HG03521 (cell line): ENCODE measurements around the gene PRKCH.
A peak's percentile ranks its signal among the peaks of the same experiment; 100 is the strongest.

Experiments used
- ATAC-seq: cut with Tn5 transposase; IDR thresholded peaks from one replicate; pipeline ENCODE4 v1.9.1; 2021; ENCODE audit warnings: mild to moderate bottlenecking, moderate library complexity; ENCODE audit not compliant: unreplicated experiment

The PRKCH gene

DNA sequence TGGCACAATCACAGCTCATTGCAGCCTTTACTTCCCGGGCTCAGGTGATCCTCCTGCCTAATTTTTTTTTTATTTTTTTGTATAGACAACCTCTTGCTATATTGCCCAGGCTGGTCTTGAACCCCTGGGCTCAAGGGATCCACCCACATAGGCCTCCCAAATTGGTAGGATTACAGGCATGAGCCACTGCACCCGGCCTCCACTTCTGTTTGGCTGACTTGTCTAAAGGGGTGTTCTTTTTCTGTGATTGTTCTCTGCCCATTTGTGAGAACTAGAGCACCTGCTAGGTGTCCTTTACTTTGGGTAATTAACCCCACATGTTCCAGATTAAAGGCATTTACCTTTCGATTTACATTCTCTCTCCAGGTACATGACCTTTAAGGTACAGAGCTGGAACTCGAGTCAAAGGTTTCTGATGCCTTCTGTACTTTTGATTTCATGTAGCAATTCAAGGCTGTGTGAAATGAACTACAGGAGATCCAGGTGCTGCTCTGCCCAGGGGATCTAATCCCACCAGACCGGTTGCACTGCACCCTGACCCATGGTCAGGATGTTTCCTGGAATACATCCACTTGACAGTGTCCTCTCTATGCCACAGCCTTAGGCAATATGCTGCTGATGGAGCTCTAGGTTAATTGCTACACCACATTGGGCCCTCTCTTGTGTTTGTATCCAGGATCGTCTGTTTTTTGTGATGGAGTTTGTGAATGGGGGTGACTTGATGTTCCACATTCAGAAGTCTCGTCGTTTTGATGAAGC, 163.6 kb downstream of the PRKCH start:
- ATAC-seq, result no peak

DNA sequence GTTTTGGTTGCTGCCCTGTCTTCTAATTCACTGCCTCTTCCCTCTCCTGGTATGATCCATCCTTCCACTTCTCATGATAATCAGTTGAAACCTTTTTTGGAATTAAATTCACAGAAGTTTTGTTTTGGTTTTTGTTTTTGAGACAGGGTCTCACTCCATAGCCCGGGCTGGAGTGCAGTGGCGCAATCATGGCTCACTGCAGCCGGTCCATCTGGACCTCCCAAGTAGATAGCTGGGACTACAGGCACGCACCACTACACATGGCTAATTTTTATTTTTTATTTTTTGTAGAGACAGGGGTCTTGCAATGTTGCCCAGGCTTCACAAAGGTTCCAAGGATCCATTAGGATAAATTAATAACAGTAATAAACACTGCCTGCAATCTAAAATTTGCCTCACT, 164.3 kb downstream of the PRKCH start:
- no peak for ATAC-seq

DNA sequence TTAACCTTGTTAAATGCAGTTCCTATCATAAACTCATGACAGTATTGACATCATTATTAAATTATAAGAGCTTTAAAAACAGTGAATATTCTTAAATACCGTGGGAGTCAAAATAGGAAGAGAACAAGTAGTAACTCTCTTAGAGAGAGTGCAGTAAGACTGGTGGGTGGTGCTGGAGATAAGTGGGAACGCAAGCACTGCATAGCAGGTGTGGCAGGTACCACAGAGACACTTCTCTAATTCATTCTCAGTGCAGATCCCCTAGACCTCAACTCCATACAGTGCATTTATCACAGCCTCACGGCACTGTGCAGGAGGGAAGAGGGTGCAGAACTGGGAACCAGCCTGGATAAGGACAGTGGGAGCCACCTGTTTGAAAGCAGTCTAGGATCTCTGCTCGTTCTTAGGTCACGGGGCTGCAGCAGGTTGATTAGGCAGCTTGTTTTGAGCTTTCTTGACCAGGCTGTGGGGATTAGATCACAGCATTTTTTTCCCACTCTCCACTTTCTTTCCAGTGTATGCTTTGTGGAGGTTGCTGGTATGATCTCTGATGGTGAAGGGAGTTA, 165.6 kb downstream of the PRKCH start:
- ATAC-seq, result no peak

DNA sequence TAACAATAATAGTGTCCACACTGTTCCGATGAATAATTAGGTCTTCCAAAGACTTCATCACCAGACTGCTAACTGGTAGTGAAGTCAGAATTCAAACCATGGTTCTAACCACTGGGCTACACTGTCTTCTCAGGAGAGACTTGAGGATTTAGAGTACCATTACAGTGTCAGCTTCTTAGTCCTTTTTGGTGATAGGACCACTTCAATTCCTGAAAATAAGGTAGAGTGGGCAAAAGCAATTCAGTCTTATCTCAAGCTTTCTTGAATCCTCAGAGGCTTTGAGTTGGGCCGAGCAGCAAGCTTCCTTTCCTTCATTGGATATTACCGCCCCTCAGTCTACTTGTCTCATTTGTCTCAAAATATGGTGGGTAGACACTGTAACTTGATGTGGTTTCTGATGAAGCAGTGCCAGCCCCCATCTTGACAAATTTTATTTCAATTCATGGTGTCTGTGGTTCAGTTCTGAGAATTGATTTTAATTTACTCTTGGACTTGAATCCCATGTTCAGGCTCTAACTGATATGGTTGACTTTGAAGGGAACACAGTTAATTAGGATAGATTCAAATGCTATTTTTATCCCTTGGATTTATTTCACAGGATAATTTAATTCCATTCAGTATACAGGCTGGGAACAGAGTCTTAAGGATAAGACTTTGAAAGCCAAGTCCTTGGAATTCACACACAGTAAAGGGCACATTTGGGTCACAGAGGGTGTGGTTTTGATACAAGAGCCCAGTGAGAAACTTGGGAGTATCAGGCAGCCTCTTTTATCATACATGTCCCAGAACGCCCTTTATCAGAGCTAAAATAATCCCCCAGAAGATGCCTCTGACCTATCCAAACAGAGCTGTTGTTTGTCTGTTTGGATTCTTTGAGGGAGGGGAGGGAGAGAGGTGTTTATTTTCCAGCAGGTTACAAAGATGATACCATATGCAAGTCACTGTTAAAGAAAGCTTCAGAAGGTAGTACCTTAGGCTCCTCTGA, 167.3 kb downstream of the PRKCH start:
- no peak for ATAC-seq

DNA sequence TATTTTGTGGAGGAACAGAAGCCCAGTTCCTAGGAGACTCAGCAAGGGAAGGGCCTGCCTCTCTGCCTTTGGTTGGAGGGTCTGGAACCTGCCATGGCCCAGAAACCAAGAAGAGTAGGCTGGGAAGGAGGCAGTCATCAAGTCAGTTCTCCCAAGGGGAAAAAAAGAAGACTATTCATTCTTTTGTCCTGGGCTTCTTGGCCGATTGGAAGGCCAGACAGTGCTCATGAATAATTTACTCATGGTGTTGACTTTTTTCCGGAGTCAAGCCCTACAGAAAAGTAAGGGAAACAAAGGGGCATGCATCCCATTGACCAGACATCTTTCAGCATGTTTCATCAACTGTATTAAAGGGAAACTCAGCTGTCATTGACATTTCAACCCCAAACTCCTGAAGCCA, 168.1 kb downstream of the PRKCH start:
- no peak for ATAC-seq

DNA sequence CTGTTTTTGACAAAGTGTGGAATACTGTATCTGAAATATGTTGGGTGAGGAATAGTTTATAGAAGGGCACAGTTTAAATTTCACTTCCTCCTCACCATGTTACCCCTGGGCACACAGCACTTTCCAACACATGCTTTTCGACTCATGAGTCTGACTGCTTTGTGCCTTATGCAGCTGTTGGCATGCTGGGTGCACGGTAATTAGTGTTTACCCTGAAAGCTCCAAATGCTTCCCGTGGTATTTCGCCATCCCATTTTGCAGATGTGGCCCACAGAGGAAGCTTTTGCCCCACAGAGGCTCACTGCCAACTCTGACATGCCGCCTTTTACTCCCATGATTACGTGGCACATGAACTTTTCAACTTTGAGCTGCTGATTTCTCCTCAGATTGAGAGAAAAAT, 168.6 kb downstream of the PRKCH start:
- ATAC-seq, result no peak

DNA sequence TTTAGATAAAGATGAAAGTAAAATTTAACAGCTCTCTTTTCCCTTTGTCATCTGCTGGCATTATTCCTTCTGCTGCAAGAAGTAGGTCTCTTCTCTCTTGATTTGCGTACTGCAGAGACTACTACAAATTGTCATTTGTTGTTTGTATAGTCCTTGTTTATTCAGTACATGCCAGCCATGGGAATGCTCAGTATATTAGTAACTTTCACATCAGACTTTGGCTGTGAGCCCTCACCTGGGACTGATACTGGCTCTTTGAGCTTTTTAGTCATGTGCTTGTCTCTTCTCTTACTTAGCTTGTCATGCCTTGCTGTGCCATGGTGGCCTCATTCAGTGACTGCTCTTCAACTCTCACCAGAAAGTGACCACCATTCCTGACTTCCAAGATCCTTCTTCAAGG, 169.8 kb downstream of the PRKCH start:
- ATAC-seq, result no peak

DNA sequence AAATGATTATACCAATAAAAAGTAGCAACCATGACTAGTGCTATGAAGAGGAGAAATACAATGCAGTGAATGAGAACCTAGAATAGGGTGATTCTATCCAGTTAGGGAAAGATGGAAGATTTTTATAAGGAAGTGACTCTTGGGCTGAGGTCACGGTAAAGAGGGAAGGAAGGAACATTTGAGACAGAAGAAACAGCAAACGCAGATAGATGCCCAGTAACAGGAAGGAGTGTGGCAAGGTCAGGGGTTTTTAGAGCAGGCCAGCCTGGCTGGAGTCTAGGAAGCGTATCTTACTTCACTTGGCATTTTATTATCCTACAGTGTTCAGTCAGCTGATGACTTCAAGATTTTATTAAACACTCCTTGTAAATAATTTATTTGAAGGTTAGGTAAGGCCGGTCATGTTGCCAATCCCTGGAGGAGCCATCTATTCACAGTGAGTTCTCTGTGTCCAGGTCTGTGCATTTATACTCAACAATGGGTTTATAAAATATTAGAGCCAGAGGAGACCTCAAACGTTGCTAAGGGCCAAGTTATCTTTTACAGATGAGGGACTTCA, 170.6 kb downstream of the PRKCH start:
- no peak for ATAC-seq

DNA sequence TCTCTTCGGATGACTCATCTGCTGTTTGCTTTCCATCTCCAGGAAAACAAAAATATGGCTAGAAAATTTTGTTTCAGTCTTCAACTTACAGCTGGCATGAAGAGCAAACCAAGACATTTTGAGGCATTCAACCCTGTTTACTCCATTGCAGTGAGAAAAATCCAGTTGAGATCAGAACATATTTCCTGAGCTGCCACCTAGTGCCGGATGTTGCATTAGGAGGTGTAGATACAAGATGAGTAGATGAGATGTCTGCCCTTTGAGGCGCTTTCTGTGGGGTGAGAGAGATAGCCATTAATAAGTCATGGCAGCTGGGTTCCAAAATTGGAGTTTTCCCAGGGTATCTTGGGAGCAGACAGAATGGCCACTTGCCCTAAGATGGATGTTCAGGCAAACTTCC, 171.1 kb downstream of the PRKCH start:
- ATAC-seq, result no peak

DNA sequence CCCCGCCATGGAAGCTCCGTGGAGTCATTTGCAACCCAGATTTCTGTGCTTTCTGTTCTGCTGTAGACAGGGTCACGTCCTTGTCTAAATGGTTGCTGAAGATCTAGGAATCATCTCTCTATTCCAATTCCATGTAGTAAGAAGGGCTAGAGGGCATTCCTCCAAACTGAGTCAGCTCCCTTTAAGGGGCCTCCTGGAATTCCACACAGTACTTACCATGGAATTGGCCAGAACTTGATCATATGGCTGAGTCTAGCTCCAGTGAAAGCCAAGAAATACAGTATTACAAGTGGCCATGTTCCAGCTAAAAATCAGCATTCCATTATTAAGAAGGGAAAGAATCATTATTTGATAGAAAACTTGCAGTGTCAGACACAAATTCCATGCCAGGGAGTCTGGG, 171.9 kb downstream of the PRKCH start:
- no peak for ATAC-seq

DNA sequence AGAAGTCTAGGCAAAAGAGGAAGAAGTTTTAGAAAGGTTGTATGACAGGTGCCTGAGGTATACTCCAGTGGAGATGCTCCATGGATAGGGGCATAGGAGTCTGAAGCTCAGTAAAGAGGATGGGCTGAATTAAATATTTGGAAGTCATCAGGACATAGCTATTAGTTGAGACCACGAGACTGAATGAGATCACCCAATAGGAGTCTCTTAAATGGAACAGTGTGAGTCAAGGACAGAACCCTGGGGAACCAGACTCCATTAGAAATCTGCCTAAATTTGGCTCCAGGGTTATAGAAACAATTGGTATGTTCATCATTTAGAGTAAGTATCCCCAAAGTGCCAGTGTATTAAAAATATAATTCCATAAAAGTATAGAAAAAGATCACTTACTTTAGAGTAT, 172.6 kb downstream of the PRKCH start:
- no peak for ATAC-seq

DNA sequence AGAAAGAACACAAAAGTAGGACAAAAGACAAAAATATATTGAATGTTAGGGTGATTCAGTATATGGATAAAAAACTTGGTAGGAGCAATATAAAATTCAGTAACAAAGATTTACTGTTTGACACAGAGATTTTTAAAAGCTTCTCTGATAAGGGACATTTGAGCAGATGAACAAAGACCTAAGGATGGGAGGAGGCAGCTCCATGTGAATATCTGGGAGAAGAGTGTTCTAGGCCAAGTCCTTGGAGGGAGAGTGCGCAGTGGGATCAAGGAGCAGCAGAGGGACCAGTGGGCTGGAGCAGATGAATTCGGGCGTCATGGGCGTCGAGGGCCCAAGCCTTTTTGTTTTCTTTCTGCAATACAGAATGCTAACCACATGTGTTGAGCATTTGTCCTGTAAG, 174.4 kb downstream of the PRKCH start:
- no peak for ATAC-seq

DNA sequence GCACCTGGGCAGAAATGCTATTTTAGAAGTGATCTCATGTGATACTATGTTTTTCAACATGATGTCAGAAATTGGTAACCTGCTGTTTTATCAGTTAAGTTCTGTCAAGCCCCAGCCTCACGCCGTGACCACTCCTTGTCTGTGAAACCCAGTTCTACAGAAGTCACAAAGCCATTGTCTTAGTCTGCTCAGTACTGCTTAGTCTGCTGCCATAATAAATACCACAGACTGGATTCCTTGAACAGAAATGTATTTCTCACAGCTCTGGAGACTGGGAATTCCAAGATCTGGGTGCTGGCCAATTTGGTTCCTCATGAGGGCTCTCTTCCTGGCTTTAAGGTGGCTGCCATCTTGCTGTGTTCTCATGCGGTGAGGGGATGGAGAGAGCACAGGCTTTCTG, 176.9 kb downstream of the PRKCH start:
- ATAC-seq, result no peak

DNA sequence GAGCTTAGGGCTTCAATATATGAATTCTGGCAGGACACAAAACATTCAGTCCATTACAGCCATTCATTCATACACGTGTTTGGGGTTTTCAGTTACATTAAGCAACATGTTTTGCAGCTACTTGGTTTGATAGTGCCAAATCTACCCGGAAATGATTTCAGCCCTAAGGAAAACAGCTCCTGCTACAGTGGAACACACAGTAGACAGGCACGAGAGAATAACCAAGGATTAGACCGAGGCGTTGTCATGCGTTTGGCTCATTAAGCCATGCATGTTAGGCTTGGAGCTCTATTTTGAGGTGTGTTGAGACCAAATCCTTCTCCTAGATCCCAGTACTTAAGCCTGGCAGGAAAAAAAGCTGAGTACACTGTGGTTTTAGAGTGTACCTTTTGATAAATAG, 177.4 kb downstream of the PRKCH start:
- no peak for ATAC-seq

DNA sequence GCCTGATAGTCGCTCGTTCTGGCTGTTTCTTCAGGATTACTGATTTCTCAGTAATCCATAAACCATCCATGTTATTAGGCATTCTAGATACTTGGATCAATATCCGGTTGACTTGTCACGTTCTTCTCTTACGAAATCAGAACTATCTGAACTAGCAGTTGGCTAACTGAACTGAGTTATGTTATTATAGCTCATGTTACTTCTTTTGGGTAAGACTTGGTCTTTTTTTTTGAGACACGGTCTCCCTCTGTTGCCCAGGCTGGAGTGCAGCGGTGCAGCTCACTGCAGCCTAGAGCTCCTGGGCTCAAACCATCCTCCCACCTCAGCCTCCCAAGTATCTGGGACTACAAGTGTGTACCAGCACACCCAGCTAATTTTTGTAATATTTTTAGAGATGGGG, 178.6 kb downstream of the PRKCH start:
- no peak for ATAC-seq

DNA sequence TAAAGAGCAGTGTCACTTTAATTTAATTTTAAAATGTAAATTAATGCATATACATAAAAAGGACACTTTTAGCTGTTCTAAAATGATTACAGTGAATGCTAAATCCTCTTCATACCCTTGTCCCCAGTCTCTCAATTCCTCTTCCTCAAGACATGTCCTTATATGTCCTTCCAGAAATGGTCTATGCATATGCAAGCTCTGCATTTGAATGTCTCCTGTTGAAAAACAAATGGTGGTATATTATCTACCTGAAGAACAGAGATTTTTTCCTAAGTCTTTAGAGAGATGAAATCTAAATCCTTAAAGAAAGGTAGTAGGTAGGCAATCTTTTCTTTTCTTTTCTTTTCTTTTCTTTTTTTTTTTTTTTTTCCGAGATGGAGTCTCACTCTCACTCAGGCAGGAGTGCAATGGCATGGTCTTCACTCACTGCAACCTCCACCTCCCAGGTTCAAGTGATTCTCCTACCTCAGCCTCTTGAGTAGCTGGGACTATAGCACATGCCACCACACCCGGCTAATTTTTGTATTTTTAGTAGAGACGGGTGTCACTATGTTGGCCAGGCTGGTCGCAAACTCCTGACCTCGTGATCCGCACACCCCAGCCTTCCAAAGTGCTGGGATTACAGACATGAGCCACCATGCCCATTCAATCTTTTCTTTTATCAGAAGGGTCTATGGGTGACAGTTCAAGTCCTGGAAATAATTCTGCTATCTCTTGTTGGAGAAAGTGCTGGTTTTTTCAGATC, 180.5 kb downstream of the PRKCH start:
- ATAC-seq, result no peak

DNA sequence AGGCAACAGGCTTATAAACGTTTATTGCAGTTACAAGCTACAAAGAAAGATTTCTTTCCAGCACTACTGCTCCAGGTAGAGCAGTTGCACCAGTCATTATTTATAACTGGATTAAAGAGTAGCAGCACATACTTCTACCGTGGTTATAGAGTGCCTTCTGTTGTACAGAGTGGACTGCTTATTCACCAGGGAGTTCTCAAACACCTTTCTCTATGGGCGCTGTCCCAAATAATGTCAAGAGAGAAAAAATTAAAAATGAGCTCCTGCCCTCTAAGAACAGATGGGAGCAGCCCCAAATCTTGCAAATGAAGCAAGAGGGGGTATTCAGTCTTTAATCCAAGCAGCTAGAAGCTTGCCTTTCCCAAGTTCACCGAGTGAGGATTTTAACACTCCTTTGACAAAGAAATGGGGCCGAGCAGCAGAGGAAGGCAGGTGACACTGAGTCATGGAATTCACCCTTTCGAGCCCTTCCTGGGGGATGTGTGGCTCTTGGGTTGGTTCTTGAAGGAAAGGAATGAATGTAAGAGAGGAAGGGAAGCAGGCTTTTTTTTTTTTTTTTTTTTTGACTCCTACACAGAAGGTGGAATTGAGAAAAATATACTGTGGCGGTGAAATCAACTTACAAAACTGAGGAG, 181.2 kb downstream of the PRKCH start:
- no peak for ATAC-seq

DNA sequence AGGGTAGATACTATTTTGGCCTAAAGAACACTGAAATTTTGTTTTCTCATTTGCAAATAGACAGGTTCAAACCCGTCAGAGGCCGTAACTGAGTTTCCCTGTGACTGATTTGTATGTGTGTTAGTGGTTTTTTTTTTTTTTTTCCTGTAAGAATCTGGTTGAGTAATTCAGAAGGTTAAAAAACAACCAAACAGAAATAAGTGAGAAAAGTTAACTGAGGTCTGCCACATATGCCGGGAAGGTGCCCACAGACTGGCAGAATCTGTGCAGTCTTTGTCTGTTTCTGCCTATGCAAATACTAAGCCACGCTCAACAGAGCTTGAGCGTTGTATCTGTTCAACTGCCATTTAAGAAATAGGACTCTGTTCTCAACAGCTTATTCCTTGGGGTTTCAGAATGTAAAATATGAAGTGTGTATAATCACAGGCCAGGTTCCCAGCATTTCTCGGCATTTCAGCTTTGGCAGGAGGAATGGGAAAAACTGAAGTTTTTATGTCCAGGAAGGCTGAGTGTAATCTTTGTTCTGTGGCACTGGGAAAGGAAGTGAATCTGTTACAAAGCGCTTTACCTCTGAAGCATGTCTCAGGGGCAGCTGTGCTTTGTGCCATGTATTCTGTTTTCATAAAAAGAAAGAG, 181.9 kb downstream of the PRKCH start:
- peak; percentile 72 for ATAC-seq

DNA sequence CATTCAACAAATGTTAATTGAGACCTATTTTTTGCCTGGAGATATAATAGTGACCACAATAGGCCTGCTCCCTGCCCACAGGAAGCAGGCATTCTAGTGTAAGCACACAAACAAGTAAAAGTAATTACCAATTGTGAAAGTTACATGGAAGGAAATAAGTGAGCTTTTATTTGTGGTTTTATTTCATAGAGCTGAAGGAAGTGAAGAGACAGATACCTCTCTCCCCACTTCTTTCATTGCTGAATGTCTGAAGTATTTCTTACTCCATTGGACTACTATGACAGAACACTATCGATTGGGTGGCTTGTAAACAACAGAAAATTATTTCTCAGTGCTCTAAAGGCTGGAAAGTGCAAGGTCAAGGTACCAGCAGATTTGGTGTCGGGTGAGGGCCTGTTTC, 183.5 kb downstream of the PRKCH start:
- no peak for ATAC-seq
